ENCODE measurements around the gene SPA17. TPM values are rescaled to one million over a fixed set of nuclear protein-coding genes. Genes with fewer than 3 reads are reported as not detected.

The SPA17 gene
- total and polyA plus RNA-seq, 2 of the 8 experiments (the other 6 are each of a cell fraction or from before 2014, with no cell fraction given): 3.7 to 5.2 TPM

DNA sequence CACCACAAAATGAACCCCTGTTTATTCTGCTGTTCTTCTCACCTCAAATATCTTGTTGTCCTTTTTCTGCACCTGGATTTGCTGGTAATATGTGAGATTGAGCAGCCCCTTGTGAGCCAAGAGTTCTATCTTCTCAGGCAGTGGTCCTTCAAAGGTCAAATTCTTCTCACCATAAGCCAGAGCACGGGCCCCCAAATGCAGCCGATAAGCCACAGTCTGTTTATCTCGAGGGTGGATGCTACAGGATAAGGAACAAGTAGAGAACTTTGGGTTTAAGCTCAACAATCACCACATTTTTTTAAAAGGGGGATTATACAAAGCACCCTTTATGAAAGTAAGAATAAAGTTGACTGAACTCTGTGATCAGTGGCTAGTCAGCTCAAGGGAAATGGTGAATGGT lies 35.2 kb upstream of the SPA17 start:
- 81% methylated on average over 3 of the region's 3 CpGs; no CpG with 5 or more reads in 1 of the 2 experiments for WGBS, 2 experiments (ENCODE audit: extremely low coverage in 1 of 2, insufficient coverage in 1 of 2, insufficient read length in 1 of 2, insufficient replicate concordance in 2 of 2, low coverage in 1 of 2, low lambda C conversion rate in 2 of 2, missing lambda C conversion rate in 1 of 2)
- H2BK15ac ChIP-seq (ENCODE audit: low read length): no peak overlapping the region
- no peak overlapping the region for H3K14ac ChIP-seq (ENCODE audit: insufficient read length)
- no peak overlapping the region for H3K56ac ChIP-seq (replicated peaks; ENCODE audit: insufficient read length, low read depth, low read length)
- H4K8ac ChIP-seq (ENCODE audit: extremely low read depth, insufficient read depth, low read length): no peak overlapping the region
- ChIA-PET POLR2A (ENCODE audit: partially characterized antibody) (interaction anchor here (1.2 to 2.3 kb wide), 4 partner anchors 15 to 211 kb away, joined by 3 to 7 read pairs (median 6); partner anchors contain the start of gene TBRG1), CTCF (ENCODE audit: partially characterized antibody) (interaction anchor here (0.6 to 8.6 kb wide), 8 partner anchors 18 to 236 kb away, joined by 3 to 69 read pairs (median 4); partner anchors contain the start of gene ESAM)
- H3K23ac ChIP-seq (ENCODE audit: insufficient read length): no peak overlapping the region
- H3K9me3 ChIP-seq (ENCODE audit: insufficient read depth in 2 of 2, low read depth in 1 of 2, low read length in 1 of 2): no peaks in the 10 kb centered on the region
- peaks cover 0 to 18% (median 7%) of the 10 kb centered on the region in 4 experiments; a peak in 5 of 8 replicates for H3K36me3 ChIP-seq (ENCODE audit: control insufficient read depth in 2 of 4, insufficient read depth in 4 of 4, low read length in 3 of 4)
- H3K27ac ChIP-seq (ENCODE audit: low read depth, low read length): no peak overlapping the region
- no peaks in the 10 kb centered on the region; the same call in 1 of the 2 replicates for H3K23me2 ChIP-seq (ENCODE audit: low read depth, low read length)
- no peak overlapping the region for H2BK12ac ChIP-seq (ENCODE audit: low read depth, low read length)
- DNase-seq (ENCODE audit: low read depth in 1 of 2, low spot score in 2 of 2) (no peak), FAIRE-seq (no peak)
- no peaks in the 10 kb centered on the region for H3K27me3 ChIP-seq (replicated peaks in 1 of 4; ENCODE audit: control insufficient read depth in 3 of 4, extremely low read depth in 1 of 4, insufficient read depth in 3 of 4, low read length in 3 of 4)
- H3K9ac ChIP-seq (replicated peaks in 1 of 4; ENCODE audit: extremely low read depth in 1 of 4, low read depth in 3 of 4, low read length in 3 of 4): no peak overlapping the region
- no peak for TF ChIP-seq MAFK (IDR thresholded peaks at IDR 0.05; ENCODE audit: low read depth, low read length)
- H2BK20ac ChIP-seq (ENCODE audit: low read length): no peak overlapping the region
- H3K4ac ChIP-seq (replicated peaks; ENCODE audit: insufficient read length, low read depth, low read length): no peak overlapping the region
- no peak overlapping the region for H2BK120ac ChIP-seq (replicated peaks; ENCODE audit: low read depth, low read length)
- H3K79me1 ChIP-seq (ENCODE audit: low read depth, low read length): no peaks in the 10 kb centered on the region
- H3K18ac ChIP-seq (ENCODE audit: extremely low read depth, low read length): no peak overlapping the region
- no peak overlapping the region for H4K91ac ChIP-seq (replicated peaks; ENCODE audit: insufficient read length, low read length)
- no peak overlapping the region for H2AK5ac ChIP-seq (ENCODE audit: low read depth, low read length)
- H4K20me1 ChIP-seq (replicated peaks in 1 of 2; ENCODE audit: control insufficient read depth in 1 of 2, insufficient read depth in 2 of 2, low read length in 2 of 2): no peaks in the 10 kb centered on the region
- no peaks in the 10 kb centered on the region for H3K79me2 ChIP-seq (ENCODE audit: control insufficient read depth in 1 of 2, insufficient read depth in 2 of 2, low read length in 2 of 2)
- H3K4me1 ChIP-seq (replicated peaks in 1 of 4; ENCODE audit: control insufficient read depth in 3 of 4, insufficient read depth in 4 of 4, low read length in 3 of 4): peaks cover 0 to 2% (median 0%) of the 10 kb centered on the region in 4 experiments; a peak in 1 of 7 replicates
- no peak overlapping the region for H4K5ac ChIP-seq (ENCODE audit: insufficient read length, low read depth, low read length)
- H2BK5ac ChIP-seq (ENCODE audit: low read depth, low read length): no peak overlapping the region
- H2AFZ ChIP-seq (ENCODE audit: low read length): no peak overlapping the region
- H3K4me3 ChIP-seq (ENCODE audit: extremely low read depth in 1 of 4, insufficient read depth in 2 of 4, low read depth in 3 of 4, low read length in 4 of 4): no peak overlapping the region
- H3K4me2 ChIP-seq (ENCODE audit: insufficient read depth in 1 of 2, low read depth in 2 of 2, low read length in 2 of 2): no peak overlapping the region

Data from H1 (cell line).